Vagina (tissue), 2 donors: Measurements from ENCODE around the gene NDUFS7. TPM values are rescaled to one million over a fixed set of nuclear protein-coding genes. Genes with fewer than 3 reads are reported as not detected.

ENCODE experiments used
- DNase-seq, 2 donors: peaks; one replicate each; pipeline ENCODE4 v3.0.0-alpha.2; 2017; ENCODE audit errors: extremely low spot score in 2 of 2
- H3K27ac ChIP-seq: fragments of 200-600 bp; sonication (generic); one replicate; pipeline ENCODE4 v1.5.1; 2019
- H3K27me3 ChIP-seq: fragments of 200-600 bp; sonication (generic); one replicate; pipeline ENCODE4 v1.5.1; 2019
- H3K36me3 ChIP-seq, 2 donors: fragments of 200-600 bp; sonication (generic); one replicate each; pipeline ENCODE4 v1.5.1; 2017 to 2019
- H3K4me1 ChIP-seq: fragments of 200-600 bp; sonication (generic); one replicate; pipeline ENCODE4 v1.5.1; 2019
- H3K4me3 ChIP-seq, 2 donors: fragments of 200-600 bp; sonication (generic); 1 replicate in 1 of 2; 2 replicates in 1 of 2; pipeline ENCODE4 v1.5.1; 2016 to 2019
- H3K9me3 ChIP-seq: fragments of 200-600 bp; sonication (generic); one replicate; pipeline ENCODE4 v1.5.1; 2019
- CTCF ChIP-seq, 3 experiments: fragments of 450-650 bp in 2 of 3; fragments of 200-600 bp in 1 of 3; sonication (generic) in 1 of 3; IDR thresholded peaks; one replicate each; pipeline ENCODE4 v1.5.1; 2017 to 2019; ENCODE audit warnings: antibody characterized with exemption in 3 of 3, mild to moderate bottlenecking in 2 of 3, moderate library complexity in 2 of 3
- POLR2A ChIP-seq, 2 donors: fragments of 450-650 bp; IDR thresholded peaks; one replicate each; pipeline ENCODE4 v1.6.1; 2017; ENCODE audit warnings: antibody characterized with exemption in 2 of 2, mild to moderate bottlenecking in 2 of 2, moderate library complexity in 2 of 2
- POLR2AphosphoS5 ChIP-seq, 2 donors: sonication (generic); formaldehyde crosslinking; IDR thresholded peaks; one replicate each; pipeline ENCODE4 v1.9.0; 2017; ENCODE audit warnings: antibody characterized with exemption in 2 of 2, mild to moderate bottlenecking in 2 of 2, low read depth in 1 of 2; ENCODE audit not compliant: insufficient read depth in 1 of 2
- intact Hi-C: fragments of 100-400 bp; cut with DNase I; formaldehyde crosslinking; loops from one replicate; pipeline ENCODE4 v1.15.1; 2023
- total RNA-seq: library from RNA; depleted of rRNA; stranded (reverse); fragments of >200 nt; gene quantifications from one replicate; pipeline ENCODE4 v1.2.3, GENCODE V29; 2016

Gene NDUFS7
- total RNA-seq, 1 donor from 2014 or later: 141 TPM

- intact Hi-C loops: no loop called here
- H3K4me1 ChIP-seq: peaks cover 57% of the 10 kb centered on the region
Measured at GRCh38 chr19:1396768-1397679, 13.3 kb downstream of the NDUFS7 start.

GRCh38 chr19:1397838-1398237 is 14.1 kb downstream of the NDUFS7 start:
- Histone ChIP-seq H3K36me3 (peaks cover 0 to under 1% of the 10 kb centered on the region in 2 donors), H3K4me1 (peaks cover 65% of the 10 kb centered on the region), H3K9me3 (no peaks in the 10 kb centered on the region), H3K27ac (no peak overlapping the region), H3K27me3 (no peaks in the 10 kb centered on the region), H3K4me3 (no peak overlapping the region)
- intact Hi-C loops: no loop called here
- DNase-seq: no peak
- TF ChIP-seq CTCF (IDR thresholded peaks at IDR 0.05) (no peak), POLR2AphosphoS5 (IDR thresholded peaks at IDR 0.05; ENCODE audit: insufficient read depth in 1 of 2, low read depth in 1 of 2) (no peak), POLR2A (IDR thresholded peaks at IDR 0.05) (no peak)

More at GRCh38 chr19:1396768-1397679, 13.3 kb downstream of the NDUFS7 start:
- TF ChIP-seq POLR2A (IDR thresholded peaks at IDR 0.05): no peak
- TF ChIP-seq CTCF (IDR thresholded peaks at IDR 0.05): no peak
- TF ChIP-seq POLR2AphosphoS5 (IDR thresholded peaks at IDR 0.05; ENCODE audit: insufficient read depth in 1 of 2, low read depth in 1 of 2): no peak
- no peak overlapping the region for H3K4me3 ChIP-seq
- no peaks in the 10 kb centered on the region for H3K9me3 ChIP-seq
- H3K27me3 ChIP-seq: no peaks in the 10 kb centered on the region
- peaks cover 0 to 9% of the 10 kb centered on the region in 2 donors for H3K36me3 ChIP-seq
- no peak for DNase-seq
- H3K27ac ChIP-seq: no peak overlapping the region

GRCh38 chr19:1399079-1399478 is 15.4 kb downstream of the NDUFS7 start:
- Histone ChIP-seq H3K4me1 (peaks cover 67% of the 10 kb centered on the region), H3K27ac (no peak overlapping the region), H3K36me3 (no peaks in the 10 kb centered on the region), H3K27me3 (no peaks in the 10 kb centered on the region), H3K9me3 (no peaks in the 10 kb centered on the region), H3K4me3 (no peak overlapping the region)
- TF ChIP-seq POLR2AphosphoS5 (IDR thresholded peaks at IDR 0.05; ENCODE audit: insufficient read depth in 1 of 2, low read depth in 1 of 2): no peak
- no peak for TF ChIP-seq POLR2A (IDR thresholded peaks at IDR 0.05)
- TF ChIP-seq CTCF (IDR thresholded peaks at IDR 0.05): no peak
- intact Hi-C loops: no loop called here
- no peak for DNase-seq

- peaks cover 60% of the 10 kb centered on the region for H3K4me1 ChIP-seq
- TF ChIP-seq POLR2A (IDR thresholded peaks at IDR 0.05) (no peak), CTCF (IDR thresholded peaks at IDR 0.05) (no peak), POLR2AphosphoS5 (IDR thresholded peaks at IDR 0.05; ENCODE audit: insufficient read depth in 1 of 2, low read depth in 1 of 2) (no peak)
- intact Hi-C loops: no loop called here
- H3K27ac ChIP-seq: no peak overlapping the region
- no peak overlapping the region for H3K4me3 ChIP-seq
- H3K9me3 ChIP-seq: no peaks in the 10 kb centered on the region
- no peaks in the 10 kb centered on the region for H3K36me3 ChIP-seq
- no peak for DNase-seq
- H3K27me3 ChIP-seq: no peaks in the 10 kb centered on the region
Measured at GRCh38 chr19:1399745-1400144, 16.0 kb downstream of the NDUFS7 start.
